Activated naive CD4-positive, alpha-beta T cell treated with anti-CD3 and anti-CD28 coated beads for 36 hours (primary cell): ENCODE measurements around the gene ANKH. TPM values are rescaled to one million over a fixed set of nuclear protein-coding genes. Genes with fewer than 3 reads are reported as not detected.
A peak's percentile ranks its signal among the peaks of the same experiment; 100 is the strongest.

Experiments used
- CTCF ChIA-PET: fragments of 350-600 bp; sonication (Branson Sonifier 250); formaldehyde crosslinking; loops from one replicate; lab custom pipeline; 2021; ENCODE audit warnings: antibody characterized with exemption; lab: Charles Lee
- DNase-seq: peaks from one replicate; pipeline ENCODE4 v3.0.0-alpha.2; 2020
- H3K27ac Mint-ChIP-seq: one replicate; pipeline ENCODE4 v1.8.0; 2021; ENCODE audit warnings: mild to moderate bottlenecking, mixed read lengths
- H3K27me3 Mint-ChIP-seq: one replicate; pipeline ENCODE4 v1.8.0; 2021; ENCODE audit warnings: low read depth, mixed read lengths
- H3K36me3 Mint-ChIP-seq: one replicate; pipeline ENCODE4 v1.8.0; 2021; ENCODE audit warnings: low read depth, mixed read lengths
- H3K4me1 Mint-ChIP-seq: one replicate; pipeline ENCODE4 v1.8.0; 2021; ENCODE audit warnings: low read depth, mixed read lengths
- H3K4me3 Mint-ChIP-seq: one replicate; pipeline ENCODE4 v1.8.0; 2021; ENCODE audit warnings: mild to moderate bottlenecking, moderate library complexity, mixed read lengths
- H3K9me3 Mint-ChIP-seq: one replicate; pipeline ENCODE4 v1.8.0; 2021; ENCODE audit warnings: mixed read lengths
- intact Hi-C: fragments of 100-400 bp; cut with micrococcal nuclease; formaldehyde crosslinking; loops from one replicate; pipeline ENCODE4 v1.15.1; 2023
- total RNA-seq, 2 experiments: library from RNA; stranded (reverse); gene quantifications; one replicate each; pipeline ENCODE4 v1.2.3, GENCODE V29; 2021

ANKH gene
- total RNA-seq, 2 experiments from 2014 or later, result 92.0 to 93.5 TPM

DNA sequence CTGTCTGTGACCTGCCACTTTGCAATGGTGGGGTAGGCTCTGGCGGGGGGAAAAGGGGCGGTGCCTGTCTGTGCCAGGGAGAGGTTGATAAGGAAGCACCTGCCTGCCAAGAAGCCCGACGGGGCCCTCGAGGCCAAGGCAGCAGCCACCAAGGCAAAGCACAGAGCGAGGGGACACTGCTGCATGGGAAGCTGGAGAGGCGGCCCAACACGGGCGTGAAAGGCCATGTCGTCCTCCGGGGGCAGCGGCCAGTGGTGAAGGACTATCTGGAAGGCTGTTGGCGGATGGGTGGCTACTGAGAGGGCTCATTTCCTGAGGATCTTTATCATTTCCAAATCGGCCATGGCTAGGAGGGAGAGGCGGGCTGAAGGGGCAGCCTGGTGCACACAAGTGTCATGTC is 140.7 kb downstream of the ANKH start:
- DNase-seq, result no peak
- CTCF ChIA-PET, result interaction anchor here (1.2 to 11.3 kb wide), 4 partner anchors 13 to 366 kb away, joined by 3 to 165 read pairs (median 4); no protein-coding TSS in a partner anchor
- H3K9me3 Mint-ChIP-seq, result no peaks in the 10 kb centered on the region
- no peak overlapping the region for H3K4me3 Mint-ChIP-seq
- no peaks in the 10 kb centered on the region for H3K27me3 Mint-ChIP-seq
- no peak overlapping the region for H3K27ac Mint-ChIP-seq
- H3K36me3 Mint-ChIP-seq, result peaks cover 9% of the 10 kb centered on the region
- intact Hi-C loops, result no loop called here
- peaks cover 4% of the 10 kb centered on the region for H3K4me1 Mint-ChIP-seq

DNA sequence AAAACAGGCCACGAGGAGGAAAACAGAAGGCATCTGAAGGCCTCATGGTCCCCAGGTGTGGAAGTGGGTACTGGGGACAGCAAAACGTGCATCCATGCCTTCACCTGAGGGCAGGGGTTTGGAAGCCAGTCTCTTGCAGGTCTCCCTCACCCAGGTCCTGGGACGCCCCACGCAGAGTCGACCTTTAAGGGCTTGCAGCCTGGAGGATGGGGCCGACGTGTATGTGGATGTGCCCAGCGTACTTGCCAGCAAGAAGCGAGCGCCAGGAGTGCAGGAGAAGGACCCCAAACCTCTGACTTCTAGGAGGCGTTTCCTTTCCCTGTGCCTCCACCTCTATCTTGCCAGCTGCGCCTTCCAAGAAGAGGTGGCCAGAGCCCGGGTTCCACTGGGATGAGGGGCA is 141.1 kb downstream of the ANKH start:
- H3K4me3 Mint-ChIP-seq, result no peak overlapping the region
- no peaks in the 10 kb centered on the region for H3K9me3 Mint-ChIP-seq
- CTCF ChIA-PET, result interaction anchor here (1.2 to 11.3 kb wide), 2 partner anchors 13 to 273 kb away, joined by 3 to 165 read pairs; no protein-coding TSS in a partner anchor
- H3K4me1 Mint-ChIP-seq, result peaks cover 4% of the 10 kb centered on the region
- peaks cover 9% of the 10 kb centered on the region for H3K36me3 Mint-ChIP-seq
- no peak for DNase-seq
- no peaks in the 10 kb centered on the region for H3K27me3 Mint-ChIP-seq
- H3K27ac Mint-ChIP-seq, result no peak overlapping the region
- intact Hi-C loops, result no loop called here

DNA sequence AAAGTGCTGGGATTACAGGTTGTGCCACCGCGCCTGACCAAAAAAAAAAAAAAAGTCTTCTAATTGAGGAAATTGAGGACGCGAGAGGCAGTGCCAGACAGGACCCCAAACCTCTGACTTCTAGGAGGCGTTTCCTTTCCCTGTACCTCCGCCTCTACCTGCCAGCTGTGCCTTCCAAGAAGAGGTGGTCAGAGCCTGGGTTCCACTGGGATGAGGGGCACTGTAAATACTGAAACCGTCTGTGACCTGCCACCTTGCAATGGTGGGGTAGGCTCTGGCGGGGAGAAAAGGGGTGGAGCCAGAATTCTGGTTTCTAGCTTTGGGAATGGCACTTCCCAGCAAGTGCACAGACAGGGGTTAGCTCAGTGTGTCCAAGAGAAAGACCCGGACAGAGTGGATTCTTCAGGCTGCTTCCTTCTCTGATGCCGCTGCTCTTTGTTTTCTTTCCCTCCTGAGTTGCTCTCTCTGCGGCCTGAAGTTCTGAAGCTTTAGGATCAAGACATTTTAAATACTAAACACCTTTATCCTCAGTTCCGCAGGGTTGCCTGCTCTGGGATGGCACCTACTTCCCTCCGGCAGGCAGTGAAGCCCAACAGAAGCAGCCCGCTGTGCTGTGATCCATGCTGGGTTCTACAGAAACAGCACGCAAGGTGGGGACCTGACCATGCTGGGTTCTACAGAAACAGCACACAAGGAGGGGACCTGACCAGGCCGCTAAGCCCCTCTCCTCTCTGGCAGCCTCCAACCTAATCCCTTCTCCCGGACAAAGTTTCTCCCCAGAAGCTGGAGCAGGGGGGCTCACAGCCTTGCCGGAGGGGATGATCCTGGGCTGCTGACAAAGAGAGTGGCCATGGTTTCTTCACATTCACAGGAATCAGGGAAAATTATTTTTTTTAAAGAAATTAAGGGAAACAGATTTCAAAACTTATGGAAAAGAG is 141.9 kb downstream of the ANKH start:
- Mint-ChIP-seq H3K4me3 (no peak overlapping the region), H3K27ac (no peak overlapping the region), H3K27me3 (no peaks in the 10 kb centered on the region), H3K9me3 (no peaks in the 10 kb centered on the region), H3K4me1 (peaks cover 4% of the 10 kb centered on the region), H3K36me3 (peaks cover 17% of the 10 kb centered on the region)
- intact Hi-C loops, result no loop called here
- CTCF ChIA-PET, result interaction anchor here (11.3 kb wide), 1 partner anchor 274 kb away, joined by 165 read pairs; no protein-coding TSS in a partner anchor
- DNase-seq, result no peak

DNA sequence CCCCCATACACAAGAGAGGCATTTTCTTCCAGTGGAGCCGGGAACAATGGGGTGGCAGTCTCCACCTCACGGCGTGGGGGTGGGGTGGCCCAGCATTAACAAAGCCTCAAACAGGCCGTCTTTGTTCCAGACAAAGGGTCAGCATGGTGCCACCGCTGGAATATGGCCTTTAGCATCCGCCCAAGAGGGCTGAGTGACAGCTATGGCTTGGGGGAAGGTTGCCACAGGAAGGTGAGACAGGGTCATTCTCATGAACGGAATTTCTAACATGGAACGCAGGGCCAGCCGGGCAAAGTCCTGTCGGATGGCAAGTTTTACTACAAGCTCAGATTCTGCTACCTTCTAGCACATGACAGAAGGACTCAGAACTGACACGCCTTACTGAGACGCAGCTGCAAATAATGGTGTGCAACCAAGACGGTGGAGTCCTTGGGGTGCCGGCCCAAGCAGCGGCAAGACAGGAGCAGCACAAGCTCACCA is 143.1 kb downstream of the ANKH start:
- Mint-ChIP-seq H3K4me1 (peaks cover 10% of the 10 kb centered on the region), H3K36me3 (peaks cover 23% of the 10 kb centered on the region), H3K4me3 (no peak overlapping the region), H3K9me3 (peaks cover 1% of the 10 kb centered on the region), H3K27me3 (no peaks in the 10 kb centered on the region), H3K27ac (no peak overlapping the region)
- CTCF ChIA-PET, result interaction anchor here (0.8 to 11.3 kb wide), 8 partner anchors 9 to 287 kb away, joined by 3 to 165 read pairs (median 4); no protein-coding TSS in a partner anchor
- DNase-seq, result no peak
- intact Hi-C loops, result no loop called here

DNA sequence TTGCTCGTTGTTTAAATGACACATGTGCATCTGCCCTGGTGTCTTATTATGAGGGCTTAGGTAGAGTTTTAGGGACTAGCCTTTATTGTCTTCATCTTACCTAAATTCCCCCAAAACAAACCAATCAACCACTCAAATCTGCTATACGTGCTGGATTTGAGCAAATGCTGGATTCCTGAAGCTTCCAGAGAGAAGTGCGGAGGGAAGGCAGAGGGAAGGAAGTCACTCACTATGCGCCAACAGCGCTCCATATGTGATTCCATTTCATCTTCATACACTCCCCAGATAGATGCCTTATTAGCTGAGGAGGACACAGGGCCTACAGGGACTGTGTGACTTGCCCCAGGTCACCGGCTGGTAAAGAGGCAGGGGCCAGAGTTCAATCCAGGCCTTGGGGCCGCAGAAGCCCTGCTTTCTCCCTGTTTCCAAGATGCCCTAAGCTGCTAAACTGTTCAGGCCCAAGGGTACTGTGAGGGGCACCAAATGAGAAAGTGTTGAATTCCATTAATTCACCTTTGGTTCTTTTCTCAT is 143.6 kb downstream of the ANKH start:
- no peak overlapping the region for H3K4me3 Mint-ChIP-seq
- intact Hi-C loops, result loop anchor here (1.0 kb wide), 6 partner anchors 43 to 286 kb away; no protein-coding TSS in a partner anchor
- peaks cover 13% of the 10 kb centered on the region for H3K4me1 Mint-ChIP-seq
- peaks cover 25% of the 10 kb centered on the region for H3K36me3 Mint-ChIP-seq
- no peak overlapping the region for H3K27ac Mint-ChIP-seq
- peaks cover 1% of the 10 kb centered on the region for H3K9me3 Mint-ChIP-seq
- CTCF ChIA-PET, result interaction anchor here (0.6 to 11.3 kb wide), 25 partner anchors 8 to 287 kb away, joined by 3 to 165 read pairs (median 5); partner anchors contain the start of gene ANKH
- H3K27me3 Mint-ChIP-seq, result no peaks in the 10 kb centered on the region
- no peak for DNase-seq

DNA sequence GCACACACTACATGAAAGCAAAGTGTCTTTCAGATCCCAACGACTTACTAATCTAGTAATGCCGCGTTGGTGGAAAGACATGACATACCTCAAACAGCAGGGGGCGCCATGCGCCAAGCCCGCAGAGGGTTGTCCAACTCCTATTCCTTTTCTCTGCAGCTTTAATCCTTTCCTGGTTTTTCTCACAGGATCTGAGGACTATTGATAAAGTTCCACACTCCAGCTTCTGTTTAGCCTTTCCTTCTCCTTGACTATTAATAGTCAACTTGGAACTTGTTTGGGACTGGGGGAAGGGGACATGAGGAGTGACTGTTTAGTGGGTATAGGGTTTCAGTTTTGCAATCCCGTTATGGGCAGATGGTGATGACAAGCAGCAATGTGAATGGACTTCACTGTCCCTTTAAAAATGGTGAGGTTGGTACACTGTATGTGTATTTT is 144.1 kb downstream of the ANKH start:
- peak; percentile 83 for DNase-seq
- Mint-ChIP-seq H3K4me1 (peaks cover 19% of the 10 kb centered on the region), H3K9me3 (peaks cover 1% of the 10 kb centered on the region), H3K36me3 (peaks cover 27% of the 10 kb centered on the region), H3K27ac (no peak overlapping the region), H3K4me3 (no peak overlapping the region), H3K27me3 (no peaks in the 10 kb centered on the region)
- CTCF ChIA-PET, result interaction anchor here (0.6 to 11.3 kb wide), 36 partner anchors 8 to 288 kb away, joined by 3 to 165 read pairs (median 4); partner anchors contain the start of gene ANKH
- intact Hi-C loops, result loop anchor here (1.0 kb wide), 6 partner anchors 42 to 287 kb away; no protein-coding TSS in a partner anchor

DNA sequence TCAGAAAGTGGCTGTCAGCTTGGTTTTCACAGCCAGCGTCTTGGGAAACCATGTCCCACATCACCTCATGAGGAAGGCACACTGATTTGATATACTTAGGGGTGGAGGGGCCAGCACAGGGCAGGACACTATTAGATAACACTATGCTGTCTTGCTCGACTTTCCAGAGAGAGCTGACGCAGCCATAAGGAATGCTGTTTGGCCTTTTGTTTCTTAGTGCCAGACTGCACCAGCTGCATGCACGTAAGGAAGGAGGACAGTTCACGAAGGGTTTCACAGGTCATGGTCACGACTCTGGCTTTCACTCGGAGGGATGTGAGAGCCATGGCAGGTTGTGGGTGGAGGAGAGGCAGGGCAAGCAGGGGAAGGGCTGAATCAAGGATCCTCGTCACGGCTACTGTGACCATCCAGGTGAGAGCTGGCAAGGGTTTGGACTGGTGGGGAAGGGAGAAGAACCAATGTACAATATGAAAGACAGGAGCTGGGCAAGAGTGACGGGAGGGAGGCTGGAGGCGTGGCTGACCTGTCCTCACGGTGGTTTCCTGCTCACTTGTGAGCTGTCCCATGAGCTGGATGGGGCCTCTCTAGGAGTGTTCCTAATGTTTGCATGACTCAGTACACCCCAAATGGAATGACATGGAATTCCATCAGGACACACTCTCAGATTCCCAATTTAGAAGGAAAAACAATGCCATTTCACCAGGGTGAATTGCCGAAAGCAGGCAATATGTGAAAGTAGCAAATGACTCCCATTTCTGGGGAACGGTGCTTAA is 145.3 kb downstream of the ANKH start:
- intact Hi-C loops, result no loop called here
- H3K4me1 Mint-ChIP-seq, result peaks cover 26% of the 10 kb centered on the region
- peaks cover 30% of the 10 kb centered on the region for H3K36me3 Mint-ChIP-seq
- H3K4me3 Mint-ChIP-seq, result no peak overlapping the region
- CTCF ChIA-PET, result interaction anchor here (0.6 to 11.3 kb wide), 26 partner anchors 7 to 289 kb away, joined by 3 to 165 read pairs (median 4); no protein-coding TSS in a partner anchor
- H3K9me3 Mint-ChIP-seq, result peaks cover 1% of the 10 kb centered on the region
- H3K27me3 Mint-ChIP-seq, result no peaks in the 10 kb centered on the region
- DNase-seq, result no peak
- H3K27ac Mint-ChIP-seq, result no peak overlapping the region

DNA sequence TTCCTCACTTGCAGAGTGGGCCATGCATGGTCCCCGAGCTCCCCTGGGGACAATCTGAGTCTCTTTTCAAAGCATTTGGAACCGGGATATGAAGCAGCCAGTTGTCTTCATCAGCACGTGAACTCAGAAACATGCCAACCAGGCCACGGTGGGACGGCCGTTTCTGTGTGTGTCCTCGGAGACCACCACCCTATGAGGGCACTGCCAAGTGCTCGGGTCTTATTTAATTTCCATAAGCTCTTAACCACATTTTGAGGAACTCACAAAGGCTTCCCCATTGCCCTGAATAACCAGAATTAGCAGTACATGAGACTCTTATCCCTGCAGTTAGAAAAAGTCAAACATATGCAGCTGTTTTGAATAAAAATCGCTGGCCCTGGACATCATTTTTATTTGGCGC is 146.9 kb downstream of the ANKH start:
- Mint-ChIP-seq H3K4me3 (no peak overlapping the region), H3K27ac (no peak overlapping the region), H3K27me3 (no peaks in the 10 kb centered on the region), H3K4me1 (peaks cover 38% of the 10 kb centered on the region), H3K36me3 (peaks cover 30% of the 10 kb centered on the region), H3K9me3 (peaks cover 1% of the 10 kb centered on the region)
- no peak for DNase-seq
- intact Hi-C loops, result no loop called here
- CTCF ChIA-PET, result interaction anchor here (0.8 to 11.3 kb wide), 5 partner anchors 13 to 285 kb away, joined by 3 to 165 read pairs (median 3); no protein-coding TSS in a partner anchor

DNA sequence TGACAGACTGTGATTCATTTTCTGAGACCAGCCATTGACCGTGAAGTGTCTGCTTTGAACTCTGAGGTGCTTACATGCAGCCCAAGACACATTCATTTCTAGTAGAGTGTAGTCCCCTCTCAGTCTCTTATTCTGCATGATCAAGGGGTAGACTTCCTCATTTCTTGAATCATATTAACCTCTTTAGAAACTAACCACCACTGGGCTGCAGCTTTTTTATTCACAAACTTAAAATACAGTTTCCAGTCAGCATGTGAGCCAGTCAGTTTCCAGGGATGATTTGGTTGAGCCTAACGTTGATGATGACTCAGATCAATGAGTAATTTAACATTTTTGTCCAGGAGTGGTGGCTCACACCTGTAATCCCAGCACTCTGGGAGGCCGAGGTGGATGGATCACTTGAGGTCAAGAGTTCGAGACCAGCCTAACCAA is 147.9 kb downstream of the ANKH start:
- H3K4me1 Mint-ChIP-seq, result peaks cover 45% of the 10 kb centered on the region
- peak; percentile 22 for DNase-seq
- peaks cover 30% of the 10 kb centered on the region for H3K36me3 Mint-ChIP-seq
- intact Hi-C loops, result loop anchor here (1.0 kb wide), 1 partner anchor 86 kb away; no protein-coding TSS in a partner anchor
- H3K9me3 Mint-ChIP-seq, result peaks cover 1% of the 10 kb centered on the region
- CTCF ChIA-PET, result interaction anchor here (1.1 to 11.3 kb wide), 3 partner anchors 39 to 280 kb away, joined by 3 to 165 read pairs (median 4); no protein-coding TSS in a partner anchor
- H3K27me3 Mint-ChIP-seq, result no peaks in the 10 kb centered on the region
- no peak overlapping the region for H3K4me3 Mint-ChIP-seq
- H3K27ac Mint-ChIP-seq, result no peak overlapping the region

DNA sequence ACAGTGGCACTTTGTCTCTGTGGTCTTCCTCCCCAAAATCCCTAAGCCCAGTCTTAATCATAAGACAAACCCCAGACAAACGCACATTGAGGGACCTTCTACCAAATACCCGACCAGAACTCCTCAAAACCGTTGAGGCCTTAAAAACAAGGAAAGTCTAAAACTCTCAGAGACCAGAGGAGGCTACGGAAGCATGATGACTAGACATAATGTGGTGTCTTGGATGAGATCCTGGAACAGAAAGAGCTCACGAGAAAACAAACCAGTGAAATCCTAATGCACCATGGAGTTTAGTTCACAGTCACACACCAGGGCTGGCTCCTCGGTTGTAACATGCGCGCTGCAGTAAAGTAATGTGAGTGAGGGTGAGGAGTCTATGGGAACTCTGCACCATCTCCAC is 148.7 kb downstream of the ANKH start:
- intact Hi-C loops, result loop anchor here (1.0 kb wide), 1 partner anchor 86 kb away; no protein-coding TSS in a partner anchor
- Mint-ChIP-seq H3K36me3 (peaks cover 32% of the 10 kb centered on the region), H3K9me3 (peaks cover 1% of the 10 kb centered on the region), H3K4me1 (peaks cover 49% of the 10 kb centered on the region), H3K27ac (no peak overlapping the region), H3K27me3 (no peaks in the 10 kb centered on the region), H3K4me3 (no peak overlapping the region)
- CTCF ChIA-PET, result interaction anchor here (1.0 to 11.3 kb wide), 3 partner anchors 10 to 280 kb away, joined by 3 to 165 read pairs (median 3); no protein-coding TSS in a partner anchor
- no peak for DNase-seq

DNA sequence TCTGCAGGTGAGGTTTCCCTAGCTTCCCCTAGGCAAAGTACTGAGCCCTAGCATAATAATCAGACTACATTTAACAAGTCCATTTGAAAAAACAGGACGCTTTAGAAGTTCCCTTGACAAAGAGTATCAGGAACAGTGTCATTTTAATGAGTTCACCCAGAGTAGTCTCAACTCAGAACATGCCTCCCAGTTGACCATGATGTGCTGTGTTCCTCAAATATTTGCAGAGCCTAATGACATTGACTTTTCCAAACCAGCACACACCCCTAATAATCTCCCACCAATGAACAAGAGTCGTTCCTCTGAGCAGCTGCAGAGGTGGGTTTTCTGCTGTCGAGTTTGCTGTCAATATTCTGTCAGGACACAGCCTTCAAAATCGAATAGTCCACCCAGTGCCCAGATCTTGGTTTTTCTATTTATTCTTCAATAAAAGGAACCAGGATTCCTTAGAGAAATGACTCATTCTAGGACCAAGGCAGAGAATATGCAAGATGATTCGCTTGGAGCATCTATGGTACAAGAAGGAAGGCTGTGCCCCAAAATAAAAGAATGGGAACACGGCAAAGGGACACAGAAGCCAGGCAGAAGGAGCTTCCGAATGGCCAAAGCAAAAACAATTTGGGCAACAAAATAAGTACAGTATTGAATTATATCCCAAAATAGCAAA is 149.5 kb downstream of the ANKH start:
- no peaks in the 10 kb centered on the region for H3K27me3 Mint-ChIP-seq
- CTCF ChIA-PET, result interaction anchor here (11.3 kb wide), 1 partner anchor 281 kb away, joined by 165 read pairs; no protein-coding TSS in a partner anchor
- intact Hi-C loops, result no loop called here
- no peak for DNase-seq
- no peak overlapping the region for H3K27ac Mint-ChIP-seq
- H3K4me3 Mint-ChIP-seq, result no peak overlapping the region
- H3K9me3 Mint-ChIP-seq, result peaks cover 1% of the 10 kb centered on the region
- peaks cover 51% of the 10 kb centered on the region for H3K4me1 Mint-ChIP-seq
- peaks cover 32% of the 10 kb centered on the region for H3K36me3 Mint-ChIP-seq
